ENCODE data around the gene COMMD8. TPM values are rescaled to one million over a fixed set of nuclear protein-coding genes. Genes with fewer than 3 reads are reported as not detected.

The COMMD8 gene
- total RNA-seq, 4 donors from 2014 or later: 13.3 to 50.6 (median 26.0) TPM

DNA sequence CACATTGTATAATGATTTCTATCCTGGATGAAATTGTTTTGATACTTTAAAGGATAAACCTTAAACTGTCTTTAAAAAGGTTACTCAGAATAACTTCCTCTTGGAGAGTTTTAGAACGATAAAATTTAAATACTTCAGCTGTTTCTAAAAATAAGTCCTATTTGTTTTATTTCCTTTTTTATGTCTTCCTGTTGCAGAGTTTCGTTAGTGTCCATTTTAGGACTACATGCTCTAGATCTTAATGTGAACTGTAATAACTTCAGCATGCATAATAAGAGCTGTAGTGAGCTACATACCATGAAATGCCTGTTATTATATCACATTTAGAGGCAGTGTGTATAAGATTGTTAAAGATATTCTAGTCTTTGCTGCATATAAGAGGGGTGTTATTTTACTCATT lies 36.2 kb upstream of the COMMD8 start:
- intact Hi-C loops (cut with DNase I): loop anchor here (10.0 kb wide), 1 partner anchor 65 kb away; no protein-coding TSS in a partner anchor
- Histone ChIP-seq H3K9me3 (no peaks in the 10 kb centered on the region), H3K4me3 (no peak overlapping the region), H3K27me3 (no peaks in the 10 kb centered on the region), H3K4me1 (peaks cover 0 to 14% (median 8%) of the 10 kb centered on the region in 3 donors), H3K27ac (no peak overlapping the region), H3K36me3 (peaks cover 0 to 16% (median 0%) of the 10 kb centered on the region in 3 donors)
- no peak for DNase-seq
- TF ChIP-seq CTCF (IDR thresholded peaks at IDR 0.05) (no peak), POLR2A (IDR thresholded peaks at IDR 0.05) (no peak)
- 33 to 38% methylated on average over 2 of the region's 2 CpGs for WGBS, 2 donors

DNA sequence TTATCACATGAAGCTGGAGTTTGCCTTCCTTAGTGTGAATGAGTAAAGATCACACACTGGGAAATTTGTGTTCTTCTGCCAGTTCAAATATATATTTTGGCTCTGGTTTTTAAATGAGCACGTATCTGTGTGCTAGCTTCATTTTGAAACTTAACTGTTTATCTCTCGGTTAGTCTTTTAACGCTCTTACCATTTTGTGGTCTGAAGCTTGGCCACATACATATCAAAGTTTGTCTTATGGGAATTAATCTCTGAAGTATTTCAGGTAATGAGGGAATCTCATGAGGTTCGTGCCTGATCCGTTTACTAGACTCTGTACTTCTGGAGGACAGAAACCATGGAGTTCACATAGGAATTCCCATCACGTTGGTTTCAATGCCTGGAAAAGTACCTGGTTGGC lies 35.4 kb upstream of the COMMD8 start:
- 78 to 81% methylated on average over 6 of the region's 6 CpGs for WGBS, 2 donors
- intact Hi-C loops (cut with DNase I): no loop called here
- no peak overlapping the region for H3K27ac ChIP-seq

DNA sequence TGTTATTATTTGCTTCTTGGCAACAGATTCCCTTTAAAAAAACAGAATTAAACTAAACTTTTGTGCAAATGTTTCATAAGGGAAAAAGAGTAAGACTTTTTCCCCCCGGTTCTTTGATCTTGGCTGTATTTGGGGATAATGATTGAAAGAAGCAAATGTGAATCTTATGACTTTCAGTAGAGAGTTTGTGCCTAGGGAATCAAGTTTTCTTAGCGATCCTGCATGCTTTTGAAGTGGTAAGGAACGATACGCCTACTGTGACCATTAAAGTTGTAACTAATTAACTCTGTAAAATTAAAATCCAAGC lies 30.6 kb upstream of the COMMD8 start:
- Histone ChIP-seq H3K36me3 (peaks cover 0 to 10% (median 0%) of the 10 kb centered on the region in 3 donors), H3K27me3 (no peaks in the 10 kb centered on the region), H3K4me3 (no peak overlapping the region), H3K27ac (no peak overlapping the region), H3K9me3 (no peaks in the 10 kb centered on the region), H3K4me1 (peaks cover 0 to 48% (median 7%) of the 10 kb centered on the region in 3 donors)
- no peak for TF ChIP-seq CTCF (IDR thresholded peaks at IDR 0.05)
- no peak for TF ChIP-seq POLR2A (IDR thresholded peaks at IDR 0.05)
- 54 to 69% methylated on average over 4 of the region's 4 CpGs for WGBS, 2 donors
- intact Hi-C loops (cut with DNase I): no loop called here
- no peak for DNase-seq

More for the DNA sequence above, 35.4 kb upstream of the COMMD8 start:
- DNase-seq: no peak
- Histone ChIP-seq H3K9me3 (no peaks in the 10 kb centered on the region), H3K27me3 (no peaks in the 10 kb centered on the region), H3K4me3 (no peak overlapping the region), H3K36me3 (peaks cover 0 to 16% (median 0%) of the 10 kb centered on the region in 3 donors), H3K4me1 (peaks cover 0 to 19% (median 10%) of the 10 kb centered on the region in 3 donors)
- TF ChIP-seq CTCF (IDR thresholded peaks at IDR 0.05) (no peak), POLR2A (IDR thresholded peaks at IDR 0.05) (no peak)

DNA sequence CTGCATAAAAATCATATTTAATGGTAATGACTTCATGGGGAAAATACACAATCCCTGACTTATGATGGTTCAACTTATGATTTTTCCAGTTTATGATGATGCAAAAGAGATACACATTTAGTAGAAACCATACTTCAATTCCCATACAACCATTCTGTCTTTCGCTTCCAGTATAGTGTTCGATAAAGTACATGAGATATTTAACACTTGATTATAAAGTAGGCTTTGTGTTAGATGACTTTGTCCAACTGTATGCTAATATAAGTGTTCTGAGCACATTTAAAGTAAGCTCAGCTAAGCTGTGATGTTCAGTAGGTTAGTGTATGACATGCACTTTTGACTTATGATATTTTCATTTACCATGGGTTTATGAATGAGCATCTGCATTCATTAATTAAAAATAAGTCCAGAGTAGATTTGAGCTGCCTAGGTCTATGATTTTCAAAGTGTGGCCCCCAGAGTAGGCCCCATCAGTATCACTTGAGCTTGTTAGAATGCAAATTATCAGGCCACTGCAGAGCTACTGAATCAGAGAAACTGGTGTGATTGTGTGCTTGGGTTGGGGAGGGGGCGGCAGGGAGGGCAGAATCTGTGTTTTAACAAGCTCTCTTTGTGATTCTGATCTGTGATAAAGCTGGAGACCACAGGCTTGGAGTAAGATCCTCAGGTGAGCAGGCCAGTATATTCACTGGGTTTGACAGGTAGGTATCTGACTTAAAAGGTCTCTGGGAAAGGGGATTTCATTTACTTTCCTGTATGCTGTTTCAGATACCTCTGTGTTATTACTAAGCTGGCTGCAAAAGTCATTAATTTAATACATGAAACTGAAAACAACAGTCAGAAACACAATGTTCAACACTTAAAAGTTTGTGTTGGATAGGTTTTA lies 30.0 kb upstream of the COMMD8 start:
- TF ChIP-seq CTCF (IDR thresholded peaks at IDR 0.05) (no peak), POLR2A (IDR thresholded peaks at IDR 0.05) (no peak)
- H3K4me1 ChIP-seq: peaks cover 0 to 46% (median 7%) of the 10 kb centered on the region in 3 donors
- H3K9me3 ChIP-seq: no peaks in the 10 kb centered on the region
- H3K36me3 ChIP-seq: peaks cover 0 to 10% (median 0%) of the 10 kb centered on the region in 3 donors
- intact Hi-C loops (cut with DNase I): no loop called here
- no peaks in the 10 kb centered on the region for H3K27me3 ChIP-seq
- H3K27ac ChIP-seq: no peak overlapping the region
- H3K4me3 ChIP-seq: no peak overlapping the region
- DNase-seq: no peak
- 87 to 88% methylated on average over 3 of the region's 3 CpGs for WGBS, 2 donors

GRCh38 chr4:47490550-47490949 lies 27.0 kb upstream of the COMMD8 start:
- DNase-seq: no peak

More at GRCh38 chr4:47490550-47490949, 27.0 kb upstream of the COMMD8 start:
- Histone ChIP-seq H3K36me3 (no peaks in the 10 kb centered on the region), H3K27me3 (no peaks in the 10 kb centered on the region), H3K9me3 (no peaks in the 10 kb centered on the region), H3K4me1 (peaks cover 0 to 69% (median 10%) of the 10 kb centered on the region in 3 donors), H3K4me3 (no peak overlapping the region), H3K27ac (no peak overlapping the region)
- intact Hi-C loops (cut with DNase I): no loop called here
- TF ChIP-seq POLR2A (IDR thresholded peaks at IDR 0.05) (no peak), CTCF (IDR thresholded peaks at IDR 0.05) (peak in 5 of 6 experiments; percentile 26 to 55 (median 35))
- WGBS, 2 donors: 46 to 70% methylated on average over 4 of the region's 4 CpGs

All from esophagus squamous epithelium (tissue), 5 donors.